CD4-positive, alpha-beta memory T cell (primary cell): ENCODE data around the gene CASP1. TPM values are rescaled to one million over a fixed set of nuclear protein-coding genes. Genes with fewer than 3 reads are reported as not detected.
A peak's percentile ranks its signal among the peaks of the same experiment; 100 is the strongest.
"Not testable (repeated sequence)": the region's sequence is repeated elsewhere in the genome, so short reads cannot be mapped to it uniquely, and the experiment has no call there.

ENCODE experiments used
- CTCF ChIA-PET: fragments of 350-600 bp; sonication (Branson Sonifier 250); formaldehyde crosslinking; loops from one replicate; lab custom pipeline; 2021; ENCODE audit warnings: inconsistent platforms; ENCODE audit not compliant: partially characterized antibody; lab: Charles Lee
- POLR2A ChIA-PET: fragments of 350-600 bp; sonication (Branson Sonifier 250); formaldehyde crosslinking; loops from one replicate; lab custom pipeline; 2021; ENCODE audit not compliant: partially characterized antibody; lab: Charles Lee
- DNase-seq, 5 donors: peaks; one replicate each; pipeline versions ENCODE4 v3.0.0 to v3.0.0-alpha.2; 2020 to 2022; ENCODE audit warnings: mixed read lengths in 1 of 5
- H3K27ac ChIP-seq: one replicate; pipeline ENCODE4 v1.7.0; 2013; ENCODE audit warnings: low read depth, low read length
- H3K27me3 ChIP-seq: 2 replicates; pipeline ENCODE4 v1.7.0; 2013; ENCODE audit warnings: mild to moderate bottlenecking, low read length, moderate library complexity; ENCODE audit not compliant: insufficient read depth
- H3K36me3 ChIP-seq: 2 replicates; pipeline ENCODE4 v1.7.0; 2013; ENCODE audit warnings: mild to moderate bottlenecking, low read length, moderate library complexity; ENCODE audit not compliant: insufficient read depth
- H3K4me1 ChIP-seq: 2 replicates; pipeline ENCODE4 v1.7.0; 2013; ENCODE audit warnings: mild to moderate bottlenecking, low read length, moderate library complexity; ENCODE audit not compliant: insufficient read depth
- H3K4me3 ChIP-seq, 2 donors: one replicate each; pipeline ENCODE4 v1.7.0; 2013; ENCODE audit warnings: low read length in 2 of 2, mild to moderate bottlenecking in 1 of 2
- H3K9me3 ChIP-seq, 2 donors: one replicate each; pipeline ENCODE4 v1.7.0; 2013; ENCODE audit warnings: low read length in 2 of 2, control low read depth in 1 of 2; ENCODE audit not compliant: control insufficient read depth in 1 of 2
- H3K27ac Mint-ChIP-seq, 7 donors: one replicate each; pipeline ENCODE4 v1.8.0; 2020 to 2021; ENCODE audit warnings: mixed read lengths in 7 of 7, mild to moderate bottlenecking in 6 of 7, inconsistent platforms in 3 of 7, moderate library complexity in 3 of 7
- H3K27me3 Mint-ChIP-seq, 2 donors: one replicate each; pipeline ENCODE4 v1.8.0; 2020 to 2021; ENCODE audit warnings: mixed read lengths in 2 of 2
- H3K36me3 Mint-ChIP-seq, 2 donors: one replicate each; pipeline ENCODE4 v1.8.0; 2020 to 2021; ENCODE audit warnings: mixed read lengths in 2 of 2, inconsistent platforms in 1 of 2, mild to moderate bottlenecking in 1 of 2
- H3K4me1 Mint-ChIP-seq, 4 donors: one replicate each; pipeline ENCODE4 v1.8.0; 2020 to 2021; ENCODE audit warnings: mixed read lengths in 4 of 4, mild to moderate bottlenecking in 1 of 4
- H3K4me3 Mint-ChIP-seq, 8 donors: one replicate each; pipeline ENCODE4 v1.8.0; 2020 to 2021; ENCODE audit warnings: mixed read lengths in 8 of 8, mild to moderate bottlenecking in 7 of 8, moderate library complexity in 6 of 8, inconsistent platforms in 3 of 8
- H3K9me3 Mint-ChIP-seq, 8 donors: one replicate each; pipeline ENCODE4 v1.8.0; 2020 to 2021; ENCODE audit warnings: mixed read lengths in 8 of 8, mild to moderate bottlenecking in 5 of 8, inconsistent platforms in 3 of 8, moderate library complexity in 1 of 8
- intact Hi-C: fragments of 100-400 bp; cut with micrococcal nuclease; formaldehyde crosslinking; loops from one replicate; pipeline ENCODE4 v1.15.1; 2023
- polyA plus RNA-seq, 2 donors: library from polyadenylated mRNA; unstranded; fragments of 300-500 nt; fragmentation: Illumina TruSeq; gene quantifications; one replicate each; pipeline ENCODE4 v1.2.3, GENCODE V29; 2021
- total RNA-seq, 2 experiments: library from RNA; stranded (reverse); gene quantifications; one replicate each; pipeline ENCODE4 v1.2.3, GENCODE V29; 2021

CASP1 gene
- total and polyA plus RNA-seq, 4 experiments from 2014 or later: 74.8 to 195 (median 111) TPM

DNA sequence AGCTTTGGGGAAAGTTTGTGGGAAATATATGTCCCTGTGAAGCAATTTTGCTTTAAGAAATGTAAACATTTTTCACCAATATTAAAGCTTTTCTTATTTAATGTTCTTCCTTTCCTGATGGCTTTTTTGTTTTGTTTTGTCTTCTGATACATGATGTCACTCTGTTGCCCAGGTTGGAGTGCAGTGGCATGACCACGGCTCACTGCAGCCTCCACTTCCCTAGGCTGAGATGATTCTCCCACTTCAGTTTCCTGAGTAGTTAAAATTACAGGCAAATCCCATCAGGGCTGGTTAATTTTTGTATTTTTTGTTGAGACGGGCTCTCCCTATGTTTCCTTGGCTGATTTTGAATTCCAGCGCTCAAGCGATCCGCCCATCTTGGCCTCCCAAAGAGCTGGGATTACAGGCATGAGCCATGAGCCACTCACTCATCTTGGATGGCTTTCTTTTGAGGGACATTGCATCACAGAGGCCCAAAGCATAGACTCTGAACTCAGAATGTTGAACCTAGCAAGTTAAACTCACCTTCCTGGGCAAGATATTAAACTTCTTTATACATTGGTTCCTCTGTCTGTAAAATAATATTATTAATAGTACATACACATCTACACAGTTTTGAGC lies 10.8 kb upstream of the CASP1 start:
- peaks cover 17 to 32% of the 10 kb centered on the region in 2 donors for H3K36me3 Mint-ChIP-seq
- H3K4me3 ChIP-seq: peak overlapping the region in 1 of 2 donors; percentile 60
- POLR2A ChIA-PET: interaction anchor here (1.0 kb wide), 1 partner anchor 14 kb away, joined by 3 read pairs; no protein-coding TSS in a partner anchor

DNA sequence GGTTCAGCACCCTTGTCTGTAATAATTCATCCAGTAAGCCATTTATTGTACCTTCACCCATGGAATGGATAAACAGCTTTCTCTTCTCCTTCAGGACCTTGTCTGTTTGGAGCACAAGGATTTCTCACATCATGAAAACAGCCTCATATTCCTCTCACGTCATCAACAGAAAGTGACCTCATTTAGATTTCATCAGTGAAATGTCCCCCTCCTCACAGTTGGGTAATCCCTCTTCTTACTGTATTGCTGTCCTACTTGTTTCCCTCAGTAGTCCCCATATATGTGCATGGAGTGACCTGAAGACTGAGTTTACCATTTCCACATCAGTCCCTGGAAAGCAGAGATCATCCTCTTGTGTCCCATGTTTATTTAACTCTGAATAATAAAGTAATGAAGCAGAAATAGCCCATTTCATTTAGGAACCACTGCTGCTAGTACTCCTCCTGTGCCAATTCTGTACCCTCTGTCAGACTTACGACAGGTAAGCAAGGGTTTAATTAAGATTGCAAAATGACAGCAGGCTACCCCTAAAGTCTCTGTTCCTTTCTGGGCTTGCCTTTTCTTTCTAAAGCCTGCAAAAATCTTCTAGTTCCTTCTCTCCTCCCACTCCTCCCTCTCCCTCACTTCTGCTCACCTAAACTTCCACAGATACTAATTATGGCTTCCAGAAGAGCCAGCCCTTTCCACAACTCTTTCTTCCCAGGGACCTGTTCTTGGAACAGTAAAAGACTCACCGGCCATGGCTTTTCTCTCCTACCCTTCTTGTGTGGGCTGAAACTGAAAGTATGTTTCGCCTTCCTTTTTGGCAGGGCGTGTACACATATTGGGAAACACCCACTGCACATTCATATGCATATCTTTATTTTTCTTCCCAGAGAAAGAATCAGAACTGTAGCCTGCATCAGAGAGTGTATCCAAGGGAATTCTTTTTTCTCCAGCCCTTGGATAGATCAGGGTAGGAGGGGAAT lies 9.9 kb upstream of the CASP1 start, which contains the start of gene CARD16:
TSS of gene CARD16 (minus strand) at position 779 of the 968 bp plus-strand sequence. CDS start at position 741, 38 bp downstream.
- H3K27ac Mint-ChIP-seq: peak within 1 kb of the TSS; percentile 77 to 100 (median 98)
- H3K36me3 Mint-ChIP-seq: peaks cover 27 to 40% of the 10 kb centered on the region in 2 donors
- H3K9me3 Mint-ChIP-seq, H3K27me3 Mint-ChIP-seq, H3K27me3 ChIP-seq, H3K9me3 ChIP-seq, H3K36me3 ChIP-seq: not testable (repeated sequence)
- CTCF ChIA-PET: interaction anchor here (1.3 kb wide), 1 partner anchor 98 kb away, joined by 5 read pairs; no protein-coding TSS in a partner anchor
- peak within 1 kb of the TSS; percentile 94 to 99 (median 98) for H3K4me3 Mint-ChIP-seq
- intact Hi-C loops: loop anchor here (1.0 to 10.0 kb wide), 3 partner anchors 12 to 340 kb away; no protein-coding TSS in a partner anchor
- POLR2A ChIA-PET: interaction anchor here (0.6 to 1.3 kb wide), 4 partner anchors 13 to 339 kb away, joined by 3 read pairs; no protein-coding TSS in a partner anchor
- peak; percentile 45 to 58 (median 56) for DNase-seq
- peak within 1 kb of the TSS; percentile 60 to 87 for H3K4me3 ChIP-seq
- peaks cover 40% of the 10 kb centered on the region for H3K4me1 ChIP-seq
- peak within 1 kb of the TSS; percentile 73 for H3K27ac ChIP-seq
- peaks cover 36 to 68% (median 43%) of the 10 kb centered on the region in 4 donors for H3K4me1 Mint-ChIP-seq

More for the DNA sequence above, 10.8 kb upstream of the CASP1 start:
- H3K27ac Mint-ChIP-seq: peak overlapping the region; percentile 77 to 100 (median 92)
- Histone ChIP-seq H3K27me3 (no peaks in the 10 kb centered on the region), H3K27ac (peak overlapping the region; percentile 73), H3K9me3 (no peaks in the 10 kb centered on the region), H3K4me1 (peaks cover 40% of the 10 kb centered on the region), H3K36me3 (peaks cover 4% of the 10 kb centered on the region)
- H3K9me3 Mint-ChIP-seq: peaks cover 0 to 2% (median 0%) of the 10 kb centered on the region in 8 donors
- no peaks in the 10 kb centered on the region for H3K27me3 Mint-ChIP-seq
- CTCF ChIA-PET: interaction anchor here (1.3 kb wide), 1 partner anchor 18 kb away, joined by 3 read pairs; no protein-coding TSS in a partner anchor
- peak overlapping the region; percentile 71 to 99 (median 98) for H3K4me3 Mint-ChIP-seq
- peaks cover 34 to 60% (median 42%) of the 10 kb centered on the region in 4 donors for H3K4me1 Mint-ChIP-seq
- intact Hi-C loops: loop anchor here (1.0 to 10.0 kb wide), 3 partner anchors 12 to 341 kb away; no protein-coding TSS in a partner anchor
- no peak for DNase-seq

DNA sequence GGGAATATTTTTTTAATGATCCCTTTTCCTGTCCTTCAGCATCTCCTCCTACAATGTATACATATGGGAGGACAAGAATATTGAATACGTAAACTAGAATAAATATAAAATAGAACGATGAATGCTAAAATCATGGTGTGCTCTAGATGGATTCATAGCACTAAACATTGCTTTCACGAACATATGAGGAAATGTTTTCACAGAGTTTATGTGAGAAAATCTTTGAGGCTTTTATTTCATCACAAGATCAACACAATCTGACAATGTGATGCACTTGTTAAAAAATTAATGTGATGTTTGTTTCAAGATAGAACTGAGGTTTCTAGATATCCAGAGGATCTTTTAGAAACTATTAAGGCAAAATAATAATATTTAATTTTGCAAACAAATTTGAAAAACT lies 7.2 kb upstream of the CASP1 start:
- Histone ChIP-seq H3K27me3 (no peaks in the 10 kb centered on the region), H3K4me3 (no peak overlapping the region), H3K27ac (no peak overlapping the region), H3K36me3 (peaks cover 14% of the 10 kb centered on the region), H3K4me1 (peaks cover 40% of the 10 kb centered on the region), H3K9me3 (no peaks in the 10 kb centered on the region)
- ChIA-PET POLR2A (interaction anchor here (1.3 kb wide), 1 partner anchor 10 kb away, joined by 5 read pairs; no protein-coding TSS in a partner anchor), CTCF (no interaction called here)
- intact Hi-C loops: loop anchor here (10.0 kb wide), 1 partner anchor 337 kb away; no protein-coding TSS in a partner anchor
- H3K4me1 Mint-ChIP-seq: peaks cover 38 to 71% (median 49%) of the 10 kb centered on the region in 4 donors
- peaks cover 0 to 7% (median 0%) of the 10 kb centered on the region in 8 donors for H3K9me3 Mint-ChIP-seq
- H3K4me3 Mint-ChIP-seq: peak overlapping the region in 5 of 8 donors; percentile 13 to 98 (median 95)
- H3K27me3 Mint-ChIP-seq: no peaks in the 10 kb centered on the region
- H3K27ac Mint-ChIP-seq: no peak overlapping the region
- peaks cover 52 to 57% of the 10 kb centered on the region in 2 donors for H3K36me3 Mint-ChIP-seq
- no peak for DNase-seq

DNA sequence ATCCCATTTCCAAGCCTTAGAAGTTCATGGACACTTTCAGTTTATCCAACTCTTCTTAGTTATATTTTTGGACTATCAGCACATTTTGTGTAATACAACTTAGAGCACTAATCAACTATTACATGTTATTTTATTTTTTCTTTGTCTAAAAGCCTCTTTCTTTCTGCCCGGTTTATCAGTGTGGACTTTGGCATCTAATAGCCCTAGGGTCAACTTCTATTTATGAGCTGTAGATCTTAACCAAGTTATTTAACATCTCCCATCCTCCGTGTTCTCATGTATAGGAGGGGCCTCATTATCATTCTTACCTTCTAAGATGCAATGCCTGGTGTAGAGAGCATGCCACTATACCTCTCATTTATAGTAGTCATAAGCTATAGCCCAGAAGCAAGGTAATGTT lies 5.8 kb upstream of the CASP1 start:
- Histone ChIP-seq H3K36me3 (peaks cover 14% of the 10 kb centered on the region), H3K4me1 (peaks cover 31% of the 10 kb centered on the region), H3K9me3 (no peaks in the 10 kb centered on the region), H3K4me3 (no peak overlapping the region), H3K27me3 (no peaks in the 10 kb centered on the region), H3K27ac (no peak overlapping the region)
- H3K9me3 Mint-ChIP-seq: peaks cover 0 to 7% (median 0%) of the 10 kb centered on the region in 8 donors
- H3K4me1 Mint-ChIP-seq: peaks cover 37 to 70% (median 49%) of the 10 kb centered on the region in 4 donors
- peak overlapping the region in 1 of 7 donors; percentile 0 for H3K27ac Mint-ChIP-seq
- intact Hi-C loops: loop anchor here (10.0 kb wide), 1 partner anchor 336 kb away; no protein-coding TSS in a partner anchor
- peak overlapping the region in 1 of 8 donors; percentile 50 for H3K4me3 Mint-ChIP-seq
- peaks cover 58 to 61% of the 10 kb centered on the region in 2 donors for H3K36me3 Mint-ChIP-seq
- DNase-seq: no peak
- ChIA-PET CTCF (no interaction called here), POLR2A (no interaction called here)
- H3K27me3 Mint-ChIP-seq: no peaks in the 10 kb centered on the region

DNA sequence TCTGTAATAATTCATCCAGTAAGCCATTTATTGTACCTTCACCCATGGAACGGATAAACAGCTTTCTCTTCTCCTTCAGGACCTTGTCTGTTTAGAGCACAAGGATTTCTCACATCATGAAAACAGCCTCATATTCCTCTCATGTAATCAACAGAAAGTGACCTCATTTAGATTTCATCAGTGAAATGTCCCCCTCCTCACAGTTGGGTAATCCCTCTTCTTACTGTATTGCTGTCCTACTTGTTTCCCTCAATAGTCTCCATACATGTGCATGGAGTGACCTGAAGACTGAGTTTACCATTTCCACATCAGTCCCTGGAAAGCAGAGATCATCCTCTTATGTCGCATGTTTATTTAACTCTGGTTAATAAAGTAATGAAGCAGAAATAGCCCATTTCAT lies 556 bp downstream of the CASP1 start:
- Histone ChIP-seq H3K27ac (peak overlapping the region; percentile 74), H3K4me1 (peaks cover 54% of the 10 kb centered on the region), H3K36me3 (peaks cover 20% of the 10 kb centered on the region), H3K4me3 (peak overlapping the region; percentile 60 to 64)
- not testable (repeated sequence) for DNase-seq, H3K9me3 ChIP-seq, H3K9me3 Mint-ChIP-seq, H3K27me3 Mint-ChIP-seq, H3K27me3 ChIP-seq
- H3K4me1 Mint-ChIP-seq: peaks cover 35 to 70% (median 49%) of the 10 kb centered on the region in 4 donors
- intact Hi-C loops: loop anchor here (5.0 to 10.0 kb wide), 3 partner anchors 33 to 1040 kb away; partner anchors contain the start of genes AASDHPPT, CASP4 and KBTBD3
- H3K4me3 Mint-ChIP-seq: peak overlapping the region; percentile 95 to 100 (median 98)
- ChIA-PET CTCF (interaction anchor here (1.3 to 1.7 kb wide), 2 partner anchors 9 to 425 kb away, joined by 4 to 7 read pairs; no protein-coding TSS in a partner anchor), POLR2A (interaction anchor here (1.1 to 2.2 kb wide), 5 partner anchors 9 to 66 kb away, joined by 3 to 13 read pairs (median 4); partner anchors contain the start of gene CASP4)
- H3K27ac Mint-ChIP-seq: peak overlapping the region; percentile 89 to 99 (median 98)
- H3K36me3 Mint-ChIP-seq: peaks cover 61 to 62% of the 10 kb centered on the region in 2 donors

DNA sequence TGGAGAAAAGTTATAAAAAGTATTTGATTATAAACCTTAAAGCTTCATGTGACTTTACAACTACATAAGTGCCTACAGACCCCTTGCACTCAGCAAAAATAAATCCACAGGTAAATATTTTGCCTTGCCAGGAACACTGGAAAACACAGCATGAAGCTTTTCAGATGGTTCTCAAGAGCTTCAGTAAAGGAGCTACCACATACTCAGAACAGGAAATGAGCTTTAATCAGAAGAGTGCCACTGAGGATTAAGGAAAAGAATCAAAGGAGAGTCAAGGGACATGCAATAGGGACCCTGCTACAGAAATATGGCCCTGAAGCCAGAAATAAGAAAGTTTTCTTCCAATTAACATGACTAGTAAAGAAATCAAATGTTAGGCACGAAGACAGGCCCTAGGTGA lies 1.2 kb downstream of the CASP1 start:
- Histone ChIP-seq H3K9me3 (no peaks in the 10 kb centered on the region), H3K27me3 (no peaks in the 10 kb centered on the region), H3K36me3 (peaks cover 26% of the 10 kb centered on the region), H3K4me3 (peak overlapping the region; percentile 60 to 64), H3K4me1 (peaks cover 60% of the 10 kb centered on the region), H3K27ac (peak overlapping the region; percentile 74)
- H3K27me3 Mint-ChIP-seq: no peaks in the 10 kb centered on the region
- H3K4me1 Mint-ChIP-seq: peaks cover 38 to 76% (median 54%) of the 10 kb centered on the region in 4 donors
- CTCF ChIA-PET: interaction anchor here (1.3 to 1.7 kb wide), 2 partner anchors 10 to 424 kb away, joined by 4 to 7 read pairs; no protein-coding TSS in a partner anchor
- H3K4me3 Mint-ChIP-seq: peak overlapping the region; percentile 95 to 100 (median 98)
- DNase-seq: peak in 2 of 5 donors; percentile 23 to 29
- H3K27ac Mint-ChIP-seq: peak overlapping the region; percentile 49 to 99 (median 97)
- intact Hi-C loops: loop anchor here (1.0 to 10.0 kb wide), 4 partner anchors 12 to 1041 kb away; partner anchors contain the start of genes AASDHPPT, CARD16, CASP4 and KBTBD3
- peaks cover 63 to 64% of the 10 kb centered on the region in 2 donors for H3K36me3 Mint-ChIP-seq
- H3K9me3 Mint-ChIP-seq: peaks cover 0 to 2% (median 0%) of the 10 kb centered on the region in 8 donors
- POLR2A ChIA-PET: interaction anchor here (1.1 to 2.2 kb wide), 5 partner anchors 10 to 67 kb away, joined by 3 to 9 read pairs (median 4); partner anchors contain the start of gene CASP4
